ENCODE results near the gene TMEM184C.

GRCh38 chr4:147689067-147689466 lies 71.9 kb downstream of the TMEM184C start:
- no peak for TF ChIP-seq CTCF (IDR thresholded peaks at IDR 0.05)
- no peak for TF ChIP-seq EP300 (IDR thresholded peaks at IDR 0.05)
